Embryonic facial prominence (tissue), 1 donor: ENCODE measurements around the gene MUC3A.

Experiments
- DNase-seq: peaks from one replicate; pipeline ENCODE4 v3.0.0-alpha.2; 2016; ENCODE audit errors: extremely low spot score

MUC3A gene

GRCh38 chr7:100946766-100947365 lies 2.5 kb upstream of the MUC3A start:
- no peak for DNase-seq

- no peak for DNase-seq
Observed at GRCh38 chr7:100947792-100948191, 1.5 kb upstream of the MUC3A start.

GRCh38 chr7:100949933-100950443 lies 654 bp downstream of the MUC3A start:
- no peak for DNase-seq

- no peak for DNase-seq
Observed at GRCh38 chr7:100951172-100951571, 1.8 kb downstream of the MUC3A start.

GRCh38 chr7:100951888-100952560 lies 2.7 kb downstream of the MUC3A start:
- no peak for DNase-seq

GRCh38 chr7:100952641-100953040 lies 3.3 kb downstream of the MUC3A start:
- no peak for DNase-seq

GRCh38 chr7:100957832-100958421 lies 8.6 kb downstream of the MUC3A start:
- no peak for DNase-seq

GRCh38 chr7:100959894-100960293 lies 10.6 kb downstream of the MUC3A start:
- no peak for DNase-seq

- DNase-seq, result no peak
Observed at GRCh38 chr7:100962537-100962936, 13.2 kb downstream of the MUC3A start.

GRCh38 chr7:100963386-100963785 lies 14.1 kb downstream of the MUC3A start:
- DNase-seq, result no peak

GRCh38 chr7:100963874-100964273 lies 14.5 kb downstream of the MUC3A start:
- DNase-seq, result no peak

GRCh38 chr7:100964630-100965029 lies 15.3 kb downstream of the MUC3A start:
- no peak for DNase-seq

- DNase-seq, result no peak
Observed at GRCh38 chr7:100965045-100965722, 15.8 kb downstream of the MUC3A start.

GRCh38 chr7:100965723-100966541 lies 16.6 kb downstream of the MUC3A start:
- DNase-seq, result no peak

GRCh38 chr7:100966542-100967291 lies 17.4 kb downstream of the MUC3A start:
- no peak for DNase-seq

GRCh38 chr7:100967292-100967863 lies 18.0 kb downstream of the MUC3A start:
- DNase-seq, result no peak

- no peak for DNase-seq
Observed at GRCh38 chr7:100968031-100968430, 18.7 kb downstream of the MUC3A start.

GRCh38 chr7:100968650-100969049 lies 19.3 kb downstream of the MUC3A start:
- no peak for DNase-seq

GRCh38 chr7:100969066-100969615 lies 19.8 kb downstream of the MUC3A start, which contains the start of gene MUC12:
Gene MUC12, plus strand, starts transcription at chr7:100969565. Its CDS starts 58 bp downstream, at chr7:100969623.
- no peak for DNase-seq
